Endodermal cell (in vitro differentiated cells): Measurements from ENCODE around the gene AKAP6. TPM values are rescaled to one million over a fixed set of nuclear protein-coding genes. Genes with fewer than 3 reads are reported as not detected.

Source experiments
- DNase-seq: peaks from one replicate; pipeline ENCODE4 v3.0.0-alpha.2; 2017
- H3K27ac ChIP-seq: 2 replicates; pipeline ENCODE4 v1.5.1; 2013; ENCODE audit warnings: mild to moderate bottlenecking, low read depth, low read length, moderate library complexity
- H3K27me3 ChIP-seq: 2 replicates; pipeline ENCODE4 v1.6.1; 2013; ENCODE audit warnings: mild to moderate bottlenecking, low read length, moderate library complexity; ENCODE audit not compliant: insufficient read depth, control insufficient read depth, poor library complexity, severe bottlenecking
- H3K36me3 ChIP-seq: 2 replicates; pipeline ENCODE4 v1.7.0; 2013; ENCODE audit warnings: mild to moderate bottlenecking, low read length, moderate library complexity; ENCODE audit not compliant: control insufficient read depth, insufficient read depth
- H3K4me1 ChIP-seq: one replicate; pipeline ENCODE4 v1.7.0; 2013; ENCODE audit warnings: low read length; ENCODE audit not compliant: control insufficient read depth, insufficient read depth
- H3K4me3 ChIP-seq: 2 replicates; pipeline ENCODE4 v1.5.1; 2013; ENCODE audit warnings: mild to moderate bottlenecking, low read length, moderate library complexity
- H3K9ac ChIP-seq: 2 replicates; pipeline ENCODE4 v1.6.1; 2013; ENCODE audit warnings: mild to moderate bottlenecking, low read length, moderate library complexity; ENCODE audit not compliant: poor library complexity, severe bottlenecking; ENCODE audit errors: extremely low read depth
- H3K9me3 ChIP-seq: 2 replicates; pipeline ENCODE4 v1.6.1; 2013; ENCODE audit warnings: mild to moderate bottlenecking, low read length, moderate library complexity; ENCODE audit not compliant: control insufficient read depth
- H3K27ac Mint-ChIP-seq: 2 replicates; pipeline ENCODE4 v1.8.0; 2020; ENCODE audit warnings: mixed read lengths
- H3K27me3 Mint-ChIP-seq: 2 replicates; pipeline ENCODE4 v1.8.0; 2021; ENCODE audit warnings: mild to moderate bottlenecking, mixed read lengths; ENCODE audit not compliant: insufficient read depth
- H3K36me3 Mint-ChIP-seq: 2 replicates; pipeline ENCODE4 v1.8.0; 2020; ENCODE audit warnings: low read depth, mixed read lengths
- H3K4me1 Mint-ChIP-seq: 2 replicates; pipeline ENCODE4 v1.8.0; 2020; ENCODE audit warnings: mixed read lengths
- H3K4me3 Mint-ChIP-seq: 2 replicates; pipeline ENCODE4 v1.8.0; 2020; ENCODE audit warnings: mild to moderate bottlenecking, moderate library complexity, mixed read lengths
- H3K9me3 Mint-ChIP-seq: 2 replicates; pipeline ENCODE4 v1.8.0; 2020; ENCODE audit warnings: mild to moderate bottlenecking, mixed read lengths
- WGBS, 2 experiments: methylation state at CpG; one replicate each; pipeline versions ENCODE4 v1.1.5 to v1.1.7; 2013; ENCODE audit warnings: missing lambda C conversion rate in 2 of 2, mixed read lengths in 1 of 2; ENCODE audit not compliant: insufficient coverage in 1 of 2, insufficient read length in 1 of 2; 5-methylcytosine and 5-hydroxymethylcytosine counted together
- total RNA-seq, 2 donors: library from RNA; stranded (reverse); fragmentation: NEBNext Ultra II Directional in 1 of 2; extraction: Animal tissue kit (Norgen Biotek cat#: 25700) in 1 of 2; gene quantifications; 2 replicates in 1 of 2; 3 replicates in 1 of 2; pipeline ENCODE4 v1.2.1, GENCODE V29; 2021
- TF ChIP-seq, protein P1 (sequence below): fragments of 200-600 bp; sonication (generic); conservative IDR thresholded peaks from 2 replicates; pipeline ENCODE4 v1.5.0; 2021; ENCODE audit warnings: antibody characterized with exemption, mild to moderate bottlenecking

AKAP6 gene
- total RNA-seq, 2 donors from 2014 or later = 4.3 to 5.0 TPM

GRCh38 chr14:32477396-32477795 is 148.3 kb downstream of the AKAP6 start:
- TF ChIP-seq, protein P1, sequence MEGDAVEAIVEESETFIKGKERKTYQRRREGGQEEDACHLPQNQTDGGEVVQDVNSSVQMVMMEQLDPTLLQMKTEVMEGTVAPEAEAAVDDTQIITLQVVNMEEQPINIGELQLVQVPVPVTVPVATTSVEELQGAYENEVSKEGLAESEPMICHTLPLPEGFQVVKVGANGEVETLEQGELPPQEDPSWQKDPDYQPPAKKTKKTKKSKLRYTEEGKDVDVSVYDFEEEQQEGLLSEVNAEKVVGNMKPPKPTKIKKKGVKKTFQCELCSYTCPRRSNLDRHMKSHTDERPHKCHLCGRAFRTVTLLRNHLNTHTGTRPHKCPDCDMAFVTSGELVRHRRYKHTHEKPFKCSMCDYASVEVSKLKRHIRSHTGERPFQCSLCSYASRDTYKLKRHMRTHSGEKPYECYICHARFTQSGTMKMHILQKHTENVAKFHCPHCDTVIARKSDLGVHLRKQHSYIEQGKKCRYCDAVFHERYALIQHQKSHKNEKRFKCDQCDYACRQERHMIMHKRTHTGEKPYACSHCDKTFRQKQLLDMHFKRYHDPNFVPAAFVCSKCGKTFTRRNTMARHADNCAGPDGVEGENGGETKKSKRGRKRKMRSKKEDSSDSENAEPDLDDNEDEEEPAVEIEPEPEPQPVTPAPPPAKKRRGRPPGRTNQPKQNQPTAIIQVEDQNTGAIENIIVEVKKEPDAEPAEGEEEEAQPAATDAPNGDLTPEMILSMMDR = no peak
- H3K4me1 ChIP-seq = no peaks in the 10 kb centered on the region
- H3K9ac ChIP-seq = no peak overlapping the region
- H3K27me3 ChIP-seq = no peaks in the 10 kb centered on the region
- H3K9me3 Mint-ChIP-seq = no peaks in the 10 kb centered on the region
- H3K9me3 ChIP-seq = no peaks in the 10 kb centered on the region
- no peak overlapping the region for H3K27ac Mint-ChIP-seq
- no peak overlapping the region for H3K27ac ChIP-seq
- H3K27me3 Mint-ChIP-seq = no peaks in the 10 kb centered on the region
- H3K36me3 ChIP-seq = no peaks in the 10 kb centered on the region
- DNase-seq = no peak
- no peaks in the 10 kb centered on the region for H3K36me3 Mint-ChIP-seq
- no peaks in the 10 kb centered on the region for H3K4me1 Mint-ChIP-seq
- 91 to 95% methylated on average over 3 of the region's 3 CpGs for WGBS, 2 experiments
- H3K4me3 ChIP-seq = no peak overlapping the region
- no peak overlapping the region for H3K4me3 Mint-ChIP-seq

GRCh38 chr14:32478050-32478449 is 149.0 kb downstream of the AKAP6 start:
- Mint-ChIP-seq H3K36me3 (no peaks in the 10 kb centered on the region), H3K27ac (no peak overlapping the region), H3K9me3 (no peaks in the 10 kb centered on the region), H3K4me1 (no peaks in the 10 kb centered on the region), H3K4me3 (no peak overlapping the region), H3K27me3 (no peaks in the 10 kb centered on the region)
- Histone ChIP-seq H3K9ac (no peak overlapping the region), H3K4me3 (no peak overlapping the region), H3K4me1 (no peaks in the 10 kb centered on the region), H3K27me3 (no peaks in the 10 kb centered on the region), H3K36me3 (no peaks in the 10 kb centered on the region), H3K9me3 (no peaks in the 10 kb centered on the region), H3K27ac (no peak overlapping the region)
- no peak for DNase-seq
- WGBS, 2 experiments = 93 to 100% methylated on average over 1 to 3 of the region's 3 CpGs
- TF ChIP-seq, protein P1 = no peak

GRCh38 chr14:32480337-32480736 is 151.2 kb downstream of the AKAP6 start:
- Mint-ChIP-seq H3K9me3 (no peaks in the 10 kb centered on the region), H3K27ac (no peak overlapping the region), H3K27me3 (no peaks in the 10 kb centered on the region), H3K4me3 (no peak overlapping the region), H3K4me1 (no peaks in the 10 kb centered on the region), H3K36me3 (no peaks in the 10 kb centered on the region)
- Histone ChIP-seq H3K9ac (no peak overlapping the region), H3K27me3 (no peaks in the 10 kb centered on the region), H3K36me3 (no peaks in the 10 kb centered on the region), H3K4me3 (no peak overlapping the region), H3K27ac (no peak overlapping the region), H3K4me1 (no peaks in the 10 kb centered on the region), H3K9me3 (no peaks in the 10 kb centered on the region)
- no peak for DNase-seq
- WGBS, 2 experiments = 94 to 100% methylated on average over 1 of the region's 1 CpG
- TF ChIP-seq, protein P1 = no peak
